IPS-15b (cell line): Measurements from ENCODE around the gene RPS6KL1.

Source experiments
- H3K27me3 ChIP-seq: one replicate; pipeline ENCODE4 v1.6.1; 2013; ENCODE audit warnings: low read length; ENCODE audit not compliant: control insufficient read depth, insufficient read depth
- H3K36me3 ChIP-seq: one replicate; pipeline ENCODE4 v1.6.1; 2013; ENCODE audit warnings: low read length; ENCODE audit not compliant: control insufficient read depth, insufficient read depth
- H3K4me1 ChIP-seq: one replicate; pipeline ENCODE4 v1.6.1; 2013; ENCODE audit warnings: mild to moderate bottlenecking, low read length; ENCODE audit not compliant: control insufficient read depth, insufficient read depth
- H3K4me3 ChIP-seq: one replicate; pipeline ENCODE4 v1.5.1; 2013; ENCODE audit warnings: low read depth, low read length
- H3K9ac ChIP-seq: one replicate; pipeline ENCODE4 v1.6.1; 2013; ENCODE audit warnings: low read depth, mild to moderate bottlenecking, low read length
- H3K9me3 ChIP-seq: one replicate; pipeline ENCODE4 v1.6.1; 2013; ENCODE audit warnings: mild to moderate bottlenecking, low read length; ENCODE audit not compliant: control insufficient read depth, insufficient read depth

Gene RPS6KL1

GRCh38 chr14:74855021-74855420 is 68.0 kb downstream of the RPS6KL1 start:
- H3K4me3 ChIP-seq, result no peak overlapping the region
- H3K36me3 ChIP-seq, result no peaks in the 10 kb centered on the region
- H3K27me3 ChIP-seq, result no peaks in the 10 kb centered on the region
- H3K9ac ChIP-seq, result no peak overlapping the region
- no peaks in the 10 kb centered on the region for H3K4me1 ChIP-seq
- no peaks in the 10 kb centered on the region for H3K9me3 ChIP-seq
